Stimulated activated CD4-positive, alpha-beta T cell treated with anti-CD3 and anti-CD28 coated beads, Interleukin-15, amount 100 ng/mL, for 1 hour (primary cell): Measurements from ENCODE around the gene AOC1.

Experiments
- DNase-seq, 2 donors: peaks; one replicate each; pipeline ENCODE4 v3.0.0-alpha.2; 2020; ENCODE audit warnings: low read depth in 1 of 2, low spot score in 1 of 2

AOC1 gene

DNA sequence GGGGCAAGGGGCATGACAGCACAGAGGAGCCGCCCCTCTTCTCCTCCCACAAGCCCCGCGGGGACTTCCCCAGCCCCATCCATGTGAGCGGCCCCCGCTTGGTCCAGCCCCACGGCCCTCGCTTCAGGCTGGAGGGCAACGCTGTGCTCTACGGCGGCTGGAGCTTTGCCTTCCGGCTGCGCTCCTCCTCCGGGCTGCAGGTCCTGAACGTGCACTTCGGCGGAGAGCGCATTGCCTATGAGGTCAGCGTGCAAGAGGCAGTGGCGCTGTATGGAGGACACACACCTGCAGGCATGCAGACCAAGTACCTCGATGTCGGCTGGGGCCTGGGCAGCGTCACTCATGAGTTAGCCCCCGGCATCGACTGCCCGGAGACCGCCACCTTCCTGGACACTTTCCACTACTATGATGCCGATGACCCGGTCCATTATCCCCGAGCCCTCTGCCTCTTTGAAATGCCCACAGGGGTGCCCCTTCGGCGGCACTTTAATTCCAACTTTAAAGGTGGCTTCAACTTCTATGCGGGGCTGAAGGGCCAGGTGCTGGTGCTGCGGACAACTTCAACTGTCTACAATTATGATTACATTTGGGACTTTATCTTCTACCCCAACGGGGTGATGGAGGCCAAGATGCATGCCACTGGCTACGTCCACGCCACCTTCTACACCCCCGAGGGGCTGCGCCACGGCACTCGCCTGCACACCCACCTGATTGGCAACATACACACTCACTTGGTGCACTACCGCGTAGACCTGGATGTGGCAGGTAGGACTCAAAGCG, 5.1 kb downstream of the AOC1 start:
- DNase-seq = no peak

GRCh38 chr7:150858236-150859197, 6.2 kb downstream of the AOC1 start:
- DNase-seq = no peak

GRCh38 chr7:150860291-150860977, 8.1 kb downstream of the AOC1 start:
- no peak for DNase-seq

DNA sequence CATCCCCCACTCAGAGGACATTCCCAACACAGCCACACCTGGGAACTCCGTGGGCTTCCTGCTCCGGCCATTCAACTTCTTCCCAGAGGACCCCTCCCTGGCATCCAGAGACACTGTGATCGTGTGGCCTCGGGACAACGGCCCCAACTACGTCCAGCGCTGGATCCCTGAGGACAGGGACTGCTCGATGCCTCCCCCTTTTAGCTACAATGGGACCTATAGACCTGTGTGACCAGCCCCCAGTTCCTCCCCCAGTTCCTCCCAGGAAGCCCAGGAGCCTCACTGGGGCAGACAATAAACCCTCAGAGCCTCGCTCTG, 8.6 kb downstream of the AOC1 start:
- DNase-seq = no peak

- no peak for DNase-seq
Observed at GRCh38 chr7:150862356-150862755, 10.0 kb downstream of the AOC1 start.

- DNase-seq = no peak
Observed at GRCh38 chr7:150863946-150864345, 11.6 kb downstream of the AOC1 start.

- no peak for DNase-seq
Observed at GRCh38 chr7:150866932-150867564, 14.7 kb downstream of the AOC1 start.

DNA sequence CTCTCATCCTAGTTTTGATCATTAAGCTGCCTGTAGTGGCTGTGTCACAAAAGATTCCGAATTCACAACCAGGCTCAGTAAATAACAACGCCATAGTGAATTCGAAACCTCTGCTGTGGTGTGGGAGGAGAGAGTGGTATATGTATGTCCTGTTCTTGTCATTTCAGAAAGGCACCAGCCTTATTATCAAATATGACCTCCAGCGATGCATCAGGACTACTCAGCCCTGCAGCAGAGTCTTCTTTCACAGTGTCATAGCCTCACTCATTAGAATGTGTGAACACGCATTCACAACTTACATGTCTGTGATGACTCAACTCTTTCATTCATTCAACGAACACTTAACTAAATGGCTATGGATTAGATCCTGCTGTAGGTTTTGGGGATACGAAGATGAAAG, 15.3 kb downstream of the AOC1 start:
- no peak for DNase-seq

- DNase-seq = no peak
Observed at GRCh38 chr7:150869467-150869866, 17.1 kb downstream of the AOC1 start.

- DNase-seq = no peak
Observed at GRCh38 chr7:150871601-150872000, 19.3 kb downstream of the AOC1 start.

- DNase-seq = no peak
Observed at GRCh38 chr7:150874401-150875198, 22.3 kb downstream of the AOC1 start.

- no peak for DNase-seq
Observed at GRCh38 chr7:150875791-150876190, 23.5 kb downstream of the AOC1 start.

DNA sequence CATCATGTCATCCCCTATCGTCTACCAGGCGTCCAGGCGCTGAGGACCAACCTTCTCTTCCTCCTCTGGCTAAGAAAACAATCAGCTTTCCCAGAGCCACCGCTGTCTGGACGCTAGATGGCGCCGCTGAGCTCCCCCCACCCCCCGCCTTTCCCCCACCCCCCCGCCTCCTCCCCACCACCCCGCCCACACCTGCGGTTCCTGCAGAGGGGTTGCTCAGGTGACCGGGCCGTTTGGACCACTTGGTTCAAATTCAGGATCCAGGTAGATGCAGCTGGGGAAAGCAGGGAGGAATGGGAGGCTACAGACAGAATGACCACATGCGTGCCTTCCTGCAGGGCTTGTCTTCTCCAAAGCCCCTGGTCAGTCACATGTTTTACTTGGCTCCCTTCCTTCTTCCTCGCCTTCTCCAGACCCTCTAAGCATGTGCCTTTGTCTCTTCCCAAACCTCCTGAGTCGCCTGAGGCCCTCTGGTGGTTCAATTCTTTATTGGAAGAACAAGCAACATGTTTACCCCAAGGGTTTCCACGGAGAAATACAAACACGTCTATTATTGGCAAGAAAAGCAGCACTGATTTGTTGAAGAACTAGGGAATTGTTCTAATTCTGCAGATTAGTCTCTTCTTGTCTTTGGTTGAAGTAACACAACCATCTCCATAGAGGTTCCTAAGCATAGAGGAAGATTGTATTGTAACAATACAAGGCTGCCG, 24.7 kb downstream of the AOC1 start:
- DNase-seq = peak in 1 of 2 donors; percentile 30

- no peak for DNase-seq
Observed at GRCh38 chr7:150877536-150877935, 25.2 kb downstream of the AOC1 start.

DNA sequence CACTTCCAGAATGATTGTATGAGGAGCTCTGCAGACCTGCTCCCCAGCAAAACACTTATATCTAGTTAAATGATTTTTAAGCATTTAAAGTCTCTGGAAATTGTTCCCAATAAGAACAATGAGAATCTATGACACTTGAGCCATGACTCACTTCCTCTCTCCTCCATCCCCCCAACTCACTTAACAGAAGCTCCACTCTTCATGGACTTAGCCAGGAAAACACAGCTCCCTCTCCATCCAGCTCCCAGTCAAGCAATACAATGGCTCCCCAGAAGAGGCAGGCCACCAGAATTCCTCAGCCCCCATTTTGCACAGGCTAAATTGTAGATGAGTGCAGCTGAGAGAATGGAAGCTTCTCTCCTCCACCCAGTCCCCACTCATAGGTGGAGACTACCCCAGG, 27.0 kb downstream of the AOC1 start:
- DNase-seq = no peak

- DNase-seq = no peak
Observed at GRCh38 chr7:150881189-150881588, 28.9 kb downstream of the AOC1 start.

GRCh38 chr7:150890853-150891584, 38.7 kb downstream of the AOC1 start:
- no peak for DNase-seq

- no peak for DNase-seq
Observed at GRCh38 chr7:150891740-150892139, 39.4 kb downstream of the AOC1 start.

- DNase-seq = no peak
Observed at GRCh38 chr7:150895809-150896208, 43.5 kb downstream of the AOC1 start.
